HG03457 (cell line): Measurements from ENCODE around the gene ABLIM2.

Source experiments
- ATAC-seq: cut with Tn5 transposase; IDR thresholded peaks from one replicate; pipeline ENCODE4 v1.9.1; 2021; ENCODE audit warnings: moderate number of reproducible peaks; ENCODE audit not compliant: unreplicated experiment

ABLIM2 gene

GRCh38 chr4:8050555-8051206, 107.9 kb downstream of the ABLIM2 start:
- no peak for ATAC-seq

DNA sequence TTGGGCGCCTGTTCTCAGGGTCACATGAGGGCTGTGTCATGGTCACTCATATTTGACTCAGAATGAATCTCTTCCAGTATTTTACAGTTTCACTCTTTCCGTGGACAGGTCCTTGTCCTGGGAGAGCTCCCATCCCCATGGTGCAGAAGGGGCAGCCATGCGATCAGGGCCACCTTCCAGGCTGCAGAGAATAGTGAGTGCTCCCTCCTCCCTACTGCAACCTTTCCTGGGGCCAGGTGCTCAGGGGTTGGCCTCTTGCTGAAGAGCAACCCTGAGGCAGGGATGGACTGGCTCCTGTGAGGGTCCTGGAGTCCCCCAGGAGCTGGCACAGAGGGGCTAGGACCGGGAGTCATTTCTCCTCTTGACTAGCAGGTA, 108.4 kb downstream of the ABLIM2 start:
- ATAC-seq, result no peak

DNA sequence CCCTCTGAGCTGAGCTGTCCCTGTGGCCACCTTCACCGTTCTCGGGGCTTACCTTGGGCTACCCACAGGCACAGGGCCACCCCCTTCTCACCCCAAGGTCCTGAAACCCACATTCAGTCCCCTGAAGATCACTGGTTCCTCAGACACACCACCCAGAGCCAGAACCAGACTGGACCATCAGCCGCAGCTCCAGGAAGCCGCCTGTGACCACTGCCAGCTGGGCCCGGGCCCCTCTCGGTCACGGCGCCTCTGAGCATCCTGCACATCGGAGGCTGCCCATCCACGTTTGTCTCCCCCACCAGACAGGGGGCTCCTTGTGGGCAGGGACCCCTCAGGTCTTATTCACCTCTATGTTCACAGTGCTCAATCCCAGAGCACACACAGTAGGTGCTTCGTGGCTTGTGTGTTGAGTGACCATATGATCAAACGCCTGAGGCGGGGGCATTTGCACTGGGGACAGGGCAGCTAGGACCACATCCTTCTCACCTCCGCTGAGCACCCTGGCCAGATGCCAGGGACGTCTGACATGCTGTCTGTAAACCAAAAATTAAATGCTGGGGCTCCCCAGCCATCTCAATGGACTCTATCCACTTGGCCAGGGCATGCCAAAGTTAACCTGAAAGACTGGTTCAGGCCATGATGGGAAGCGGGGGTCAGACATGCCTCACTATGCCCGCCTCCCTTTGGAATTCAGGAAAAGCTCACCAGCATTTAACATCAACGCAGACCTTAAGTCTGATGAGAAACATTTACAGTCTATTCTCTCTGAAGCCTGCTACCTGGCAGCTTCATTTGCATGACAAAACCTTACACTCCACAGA, 109.5 kb downstream of the ABLIM2 start:
- no peak for ATAC-seq

GRCh38 chr4:8047837-8048678, 110.6 kb downstream of the ABLIM2 start:
- ATAC-seq, result no peak

DNA sequence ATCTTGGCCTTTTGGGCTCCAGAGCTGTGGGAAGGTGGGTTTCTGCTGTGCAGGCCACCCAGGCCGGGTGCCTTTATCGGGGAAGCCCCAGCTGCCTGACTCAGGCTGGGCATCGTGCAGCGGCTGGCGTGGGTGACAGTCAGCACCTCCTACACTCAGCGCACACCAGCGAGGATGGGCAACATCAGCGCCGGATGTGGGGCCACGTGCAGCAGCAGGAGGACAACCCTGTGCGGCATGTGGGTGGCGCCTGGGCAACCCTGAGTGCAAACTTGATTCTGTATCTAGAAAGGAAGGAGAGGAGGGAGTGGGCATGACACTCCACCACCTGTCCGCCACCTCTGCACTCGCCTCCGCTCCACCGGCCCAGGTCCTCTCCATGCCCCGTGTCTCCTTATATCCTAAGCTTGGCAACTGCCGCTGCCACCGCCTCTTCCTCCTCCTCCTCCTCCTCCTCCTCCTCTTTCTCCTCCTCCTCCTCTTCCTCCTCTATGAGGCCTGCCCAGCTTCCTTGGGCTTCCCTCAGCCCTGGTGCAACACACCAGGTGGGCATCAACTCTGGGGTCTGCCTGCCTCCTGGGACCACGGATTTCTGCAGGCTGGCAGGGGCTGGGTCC, 111.6 kb downstream of the ABLIM2 start:
- no peak for ATAC-seq

- ATAC-seq, result no peak
These were observed 112.7 kb downstream of the ABLIM2 start for GRCh38 chr4:8045909-8046308.

DNA sequence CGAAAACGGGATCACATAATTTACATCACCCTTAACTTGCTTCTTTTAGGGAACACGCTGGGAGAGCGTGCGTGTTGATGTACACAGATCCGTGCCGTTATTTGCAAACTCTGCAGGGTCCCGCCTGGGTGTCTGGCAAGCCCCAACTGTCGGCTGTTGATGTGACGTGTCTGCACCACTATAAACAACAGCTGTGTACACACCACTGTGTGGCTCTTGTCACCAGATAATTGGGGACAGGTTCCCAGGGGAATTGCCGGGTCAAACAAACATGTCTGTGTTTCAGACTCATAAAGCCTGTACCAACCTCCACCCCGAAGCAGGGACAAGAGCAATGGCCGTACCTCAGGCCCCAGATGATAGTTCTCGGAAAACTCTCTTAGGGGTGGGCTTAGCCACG, 113.9 kb downstream of the ABLIM2 start:
- ATAC-seq, result no peak

DNA sequence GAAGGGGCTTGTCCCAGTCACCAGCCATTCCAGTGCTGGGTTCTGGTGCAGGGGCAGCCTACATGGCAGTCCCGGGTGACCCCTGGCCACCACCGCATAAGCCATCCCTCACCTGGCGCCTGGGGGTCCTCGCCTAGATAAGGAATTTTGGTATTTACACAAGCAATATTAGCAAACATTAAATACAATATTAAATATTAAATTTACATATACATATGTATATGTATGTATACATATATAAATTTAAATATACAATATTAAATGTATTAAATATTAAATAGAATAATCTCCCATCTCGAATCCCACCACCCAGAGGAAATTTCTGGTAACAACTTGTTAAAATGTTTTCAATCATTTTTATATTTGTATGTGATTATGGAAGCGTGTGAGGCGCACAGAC, 114.4 kb downstream of the ABLIM2 start:
- no peak for ATAC-seq

GRCh38 chr4:8043596-8043995, 115.0 kb downstream of the ABLIM2 start:
- no peak for ATAC-seq

DNA sequence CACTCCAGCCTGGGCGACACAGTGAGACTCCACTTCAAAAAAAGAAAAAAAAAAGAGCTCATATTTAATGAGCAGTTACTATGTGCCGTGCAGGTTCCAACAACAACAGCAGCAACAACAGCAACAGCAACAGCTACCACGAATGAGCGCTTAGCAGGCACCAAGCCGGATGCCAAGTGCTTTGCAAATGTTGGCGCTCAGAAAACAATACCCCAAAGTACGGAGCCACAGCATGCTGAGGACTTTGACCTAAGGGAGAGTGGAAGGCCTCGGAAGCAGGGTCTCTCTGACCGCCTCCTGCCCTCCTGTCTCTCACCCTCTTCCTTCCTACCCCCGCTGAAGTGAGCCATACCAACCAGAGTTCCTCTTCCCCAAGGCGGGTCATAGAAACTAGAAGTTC, 116.7 kb downstream of the ABLIM2 start:
- ATAC-seq, result no peak

DNA sequence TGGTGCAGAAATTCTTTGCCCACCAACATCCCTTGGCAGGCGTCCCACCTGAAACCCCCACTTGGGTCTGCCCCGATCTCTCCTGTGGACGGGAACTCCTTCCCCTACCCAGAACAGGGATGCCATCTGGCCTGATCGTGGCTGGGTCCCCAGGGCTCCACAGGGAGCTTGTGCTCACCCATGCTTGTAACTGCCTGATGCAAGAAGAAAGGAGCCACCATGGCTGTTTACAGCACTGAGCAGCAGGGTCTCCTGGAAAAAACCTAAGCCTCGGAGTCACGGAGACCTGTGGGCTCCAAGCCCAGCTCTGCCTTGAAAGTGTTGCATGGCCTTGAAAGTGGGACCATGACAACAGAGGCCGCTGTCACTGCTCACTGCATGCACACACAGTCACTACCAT, 117.4 kb downstream of the ABLIM2 start:
- no peak for ATAC-seq

DNA sequence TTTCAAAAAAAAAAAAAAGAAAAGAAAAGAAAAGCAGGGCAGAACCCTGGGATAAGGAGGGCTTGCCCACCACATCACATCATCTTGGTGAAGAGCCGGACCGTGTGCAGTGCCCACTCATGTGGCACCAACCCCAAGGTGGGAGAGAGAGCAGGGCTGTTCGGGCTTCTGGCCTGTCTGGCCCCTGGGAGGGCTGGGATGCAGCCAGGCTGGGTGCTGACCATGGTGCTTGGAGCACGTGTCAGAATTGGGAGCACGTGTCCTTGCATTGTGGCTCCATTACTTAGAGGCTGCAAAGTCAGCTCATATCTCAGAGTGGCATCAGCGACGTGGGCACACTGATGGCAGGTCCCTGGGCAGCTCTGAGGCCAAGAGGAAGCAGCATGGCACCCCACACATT, 118.0 kb downstream of the ABLIM2 start:
- no peak for ATAC-seq

- ATAC-seq, result no peak
These were observed 118.8 kb downstream of the ABLIM2 start for GRCh38 chr4:8039853-8040252.

- no peak for ATAC-seq
These were observed 119.3 kb downstream of the ABLIM2 start for GRCh38 chr4:8039290-8039689.

- no peak for ATAC-seq
These were observed 119.8 kb downstream of the ABLIM2 start for GRCh38 chr4:8038719-8039251.

DNA sequence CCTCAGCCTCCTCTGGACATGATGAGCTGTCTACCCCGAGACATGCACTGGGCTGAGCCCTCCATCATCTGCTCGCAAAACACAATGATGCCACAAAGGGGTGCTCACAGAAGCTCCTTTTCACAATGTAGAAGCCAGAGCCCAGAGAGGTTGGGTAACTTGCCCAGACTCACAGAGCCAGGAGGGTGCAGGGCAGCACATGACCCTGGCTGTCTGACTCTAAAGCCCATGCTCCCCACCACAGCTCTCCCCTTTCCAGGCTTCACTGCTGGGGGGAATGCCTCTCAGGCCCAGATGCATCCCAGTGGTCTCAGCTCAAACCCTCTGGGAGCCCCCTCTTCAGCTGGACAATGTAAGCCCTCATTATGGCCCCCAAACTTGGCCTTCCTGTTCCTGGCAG, 120.5 kb downstream of the ABLIM2 start:
- ATAC-seq, result no peak

DNA sequence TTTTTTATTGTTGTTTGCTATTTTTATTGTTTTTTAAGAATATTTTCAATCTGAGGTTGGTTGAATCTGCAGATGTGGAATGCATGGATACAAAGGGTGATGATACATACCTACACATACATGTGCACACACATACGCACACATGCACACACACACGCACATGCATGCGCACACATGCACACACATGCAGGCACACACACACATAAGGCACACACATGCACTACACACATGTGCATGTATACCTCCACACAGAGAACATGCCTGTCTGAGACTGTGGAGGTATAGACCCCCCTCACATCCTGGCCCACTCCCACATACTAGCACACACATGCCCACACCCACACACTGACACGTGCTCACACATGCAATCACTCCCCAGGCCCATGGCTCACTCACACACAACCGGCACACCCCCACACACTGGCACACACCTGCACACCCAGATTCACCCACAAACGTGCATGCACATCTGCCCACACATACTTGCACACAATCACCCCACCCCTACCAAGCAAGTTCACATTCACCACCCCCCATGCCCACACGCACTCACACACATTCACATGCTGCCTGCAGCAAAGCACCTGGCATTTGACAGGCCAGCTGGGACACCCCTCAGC, 121.4 kb downstream of the ABLIM2 start:
- ATAC-seq, result no peak

DNA sequence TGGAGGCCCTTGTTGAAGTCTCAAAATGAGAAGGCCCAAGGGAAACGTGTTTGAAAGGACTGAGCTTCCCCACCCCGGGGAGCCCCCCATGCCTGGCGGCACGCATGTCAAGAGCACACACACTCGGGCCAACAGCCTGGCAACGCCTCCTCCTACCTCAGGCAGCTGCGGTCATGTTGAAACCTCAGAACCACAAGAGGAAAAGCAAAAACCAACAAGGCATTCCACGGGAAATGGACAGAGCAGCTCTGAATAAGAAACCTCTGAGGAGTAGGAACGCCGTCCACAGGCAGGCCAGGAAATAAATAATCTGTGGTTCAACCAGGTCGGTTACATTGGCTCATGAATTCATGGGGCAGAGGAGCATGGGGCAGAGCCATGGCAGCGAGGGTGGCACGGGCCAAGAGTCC, 123.2 kb downstream of the ABLIM2 start:
- ATAC-seq, result no peak

DNA sequence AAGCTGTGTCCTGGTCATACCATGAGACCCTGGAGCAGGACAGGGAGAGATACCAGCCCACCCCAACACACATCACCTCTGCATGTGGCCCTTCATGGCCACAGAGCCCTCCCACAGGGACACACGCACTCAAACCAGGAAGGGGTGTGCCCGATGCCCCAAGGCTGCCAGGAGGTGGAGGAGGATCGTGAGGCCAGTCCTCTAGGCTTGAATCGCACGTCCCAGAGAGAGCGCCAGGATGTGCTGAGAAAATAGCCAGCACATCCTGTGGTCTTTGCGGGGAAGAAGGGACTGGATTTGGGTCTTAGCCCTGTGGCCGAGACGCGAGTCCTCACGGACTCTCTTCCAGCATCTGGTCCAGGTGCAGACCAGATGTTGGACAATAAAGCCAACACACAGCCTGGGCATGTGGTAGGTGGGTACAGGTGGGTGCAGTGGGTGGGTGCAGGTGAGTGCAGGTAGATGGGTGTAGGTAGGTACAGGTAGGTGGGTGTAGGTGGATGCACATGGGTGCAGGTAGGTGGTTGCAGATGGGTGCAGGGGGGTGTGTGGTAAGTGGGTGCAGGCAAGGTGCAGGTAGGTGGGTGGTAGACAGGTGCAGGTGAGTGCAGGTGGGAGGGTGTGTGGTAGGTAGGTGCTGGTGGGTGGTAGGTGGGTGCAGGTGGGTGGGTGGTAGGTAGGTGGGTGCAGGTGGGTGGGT, 124.6 kb downstream of the ABLIM2 start:
- ATAC-seq, result no peak
